Activated CD4-positive, alpha-beta T cell treated with anti-CD3 and anti-CD28 coated beads, Interleukin-2, amount 50 U/mL, for 4 hours (primary cell): ENCODE data around the gene SLCO4A1.
"Not testable (repeated sequence)": the region's sequence is repeated elsewhere in the genome, so short reads cannot be mapped to it uniquely, and the experiment has no call there.

Experiments
- DNase-seq, 2 experiments: peaks; one replicate each; pipeline ENCODE4 v3.0.0-alpha.2; 2020

Gene SLCO4A1

GRCh38 chr20:62666736-62667529, 24.6 kb downstream of the SLCO4A1 start:
- no peak for DNase-seq

GRCh38 chr20:62667530-62668440, 25.5 kb downstream of the SLCO4A1 start:
- no peak for DNase-seq

DNA sequence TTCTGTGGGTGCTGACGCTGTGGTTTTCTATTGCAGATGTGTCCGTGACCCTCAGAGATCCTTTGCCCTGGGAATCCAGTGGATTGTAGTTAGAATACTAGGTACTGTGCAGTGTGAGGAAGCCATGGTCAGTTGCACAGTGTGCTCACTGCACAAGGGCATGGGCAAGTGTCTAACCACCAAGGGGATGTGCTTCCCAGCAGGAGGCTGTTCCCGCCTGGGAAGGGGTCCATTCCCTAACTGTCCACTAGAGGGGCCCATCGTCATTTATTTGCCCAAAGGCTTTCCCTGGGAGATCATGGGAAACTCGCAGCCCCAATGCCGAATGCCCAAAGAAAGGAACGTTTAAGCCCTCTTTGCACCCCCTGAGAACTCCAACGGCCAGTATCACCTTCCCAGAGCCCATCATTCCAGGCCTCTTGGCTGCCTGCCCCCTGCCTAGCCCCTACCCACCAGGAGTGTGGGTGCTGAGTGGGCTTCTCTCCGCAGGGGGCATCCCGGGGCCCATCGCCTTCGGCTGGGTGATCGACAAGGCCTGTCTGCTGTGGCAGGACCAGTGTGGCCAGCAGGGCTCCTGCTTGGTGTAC, 26.2 kb downstream of the SLCO4A1 start:
- peak; percentile 29 to 43 for DNase-seq

DNA sequence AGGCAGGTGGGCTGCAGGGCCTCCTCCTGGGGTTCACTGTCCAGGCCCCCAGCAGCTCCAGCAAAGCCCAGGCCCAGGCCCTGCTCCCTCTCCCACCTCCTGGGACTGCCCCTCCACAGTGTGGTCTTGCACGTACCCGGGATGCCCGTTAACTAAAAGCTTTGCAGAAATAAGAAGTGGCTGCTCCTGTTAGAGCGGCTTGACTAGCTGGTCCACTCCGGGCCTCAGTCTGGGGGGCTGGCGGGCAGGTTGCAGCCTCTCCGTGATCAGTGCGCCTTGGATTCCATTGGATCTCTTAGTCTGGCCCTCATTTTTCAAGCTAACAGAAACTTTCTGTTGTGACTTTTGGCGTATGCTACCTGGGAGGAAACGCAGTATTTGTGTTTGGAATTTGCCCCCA, 26.9 kb downstream of the SLCO4A1 start:
- no peak for DNase-seq

- DNase-seq, result no peak
Observed at GRCh38 chr20:62670156-62670555, 27.9 kb downstream of the SLCO4A1 start.

DNA sequence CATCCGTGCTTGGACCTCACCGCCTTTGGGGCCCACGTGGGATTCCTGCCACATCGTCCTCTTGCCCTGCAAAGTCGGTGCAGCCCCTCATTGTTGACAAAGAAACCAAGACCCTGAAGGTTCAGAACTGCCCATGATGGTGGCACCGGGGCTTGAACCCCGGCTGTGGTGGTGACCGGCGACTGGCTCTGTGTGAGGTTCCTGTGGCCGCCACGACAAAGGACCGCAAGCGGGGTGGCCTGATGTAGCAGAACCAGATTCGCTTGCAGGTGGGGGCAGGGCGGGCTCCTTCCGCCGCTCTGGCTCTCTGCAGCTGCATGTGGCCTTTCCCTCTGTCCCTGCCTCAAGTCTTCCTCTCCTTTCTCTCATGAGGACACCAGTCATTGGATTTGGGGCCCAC, 28.7 kb downstream of the SLCO4A1 start:
- DNase-seq, result no peak

DNA sequence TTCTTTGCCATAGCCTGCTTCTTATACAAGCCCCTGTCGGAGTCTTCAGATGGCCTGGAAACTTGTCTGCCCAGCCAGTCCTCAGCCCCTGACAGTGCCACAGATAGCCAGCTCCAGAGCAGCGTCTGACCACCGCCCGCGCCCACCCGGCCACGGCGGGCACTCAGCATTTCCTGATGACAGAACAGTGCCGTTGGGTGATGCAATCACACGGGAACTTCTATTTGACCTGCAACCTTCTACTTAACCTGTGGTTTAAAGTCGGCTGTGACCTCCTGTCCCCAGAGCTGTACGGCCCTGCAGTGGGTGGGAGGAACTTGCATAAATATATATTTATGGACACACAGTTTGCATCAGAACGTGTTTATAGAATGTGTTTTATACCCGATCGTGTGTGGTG, 29.5 kb downstream of the SLCO4A1 start:
- no peak for DNase-seq

DNA sequence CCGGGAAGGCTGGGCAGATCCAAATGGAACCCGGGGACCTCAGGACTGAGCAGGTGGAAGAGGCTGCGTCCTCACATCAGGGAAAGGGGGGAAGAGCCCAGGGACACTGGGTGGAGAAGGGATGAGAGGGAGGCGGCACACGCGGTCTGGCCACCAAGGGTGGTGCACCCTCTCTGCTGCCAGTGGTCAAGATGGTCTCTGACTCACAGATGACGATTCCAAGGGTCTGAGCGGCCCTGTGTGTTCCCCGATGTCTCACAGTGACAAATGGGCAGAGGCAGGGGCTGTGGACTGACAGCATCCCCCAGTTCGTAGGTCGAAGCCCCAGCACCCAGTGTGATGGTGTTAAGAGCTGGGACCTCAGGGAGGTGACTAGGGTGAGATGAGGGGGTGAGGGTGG, 32.1 kb downstream of the SLCO4A1 start:
- no peak for DNase-seq

GRCh38 chr20:62675156-62675876, 33.0 kb downstream of the SLCO4A1 start:
- no peak for DNase-seq

DNA sequence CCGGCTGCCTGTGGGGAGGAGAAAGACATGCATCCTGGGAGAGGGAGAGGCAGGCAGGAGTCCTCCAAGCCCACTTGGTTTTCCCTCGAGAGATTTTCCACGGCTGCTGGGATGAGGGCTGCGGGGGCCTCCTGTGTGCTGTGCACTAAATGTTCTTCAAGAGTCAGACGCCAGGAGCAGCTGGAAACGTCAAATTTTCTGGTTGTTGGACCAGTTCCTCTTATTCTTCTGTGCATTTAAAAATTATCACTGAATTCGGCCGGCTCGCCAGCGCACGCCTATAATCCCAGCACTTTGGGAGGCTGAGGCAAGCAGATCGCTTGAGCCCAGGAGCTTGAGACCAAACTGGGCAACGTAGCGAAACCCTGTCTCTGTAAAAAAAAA, 33.6 kb downstream of the SLCO4A1 start:
- no peak for DNase-seq

DNA sequence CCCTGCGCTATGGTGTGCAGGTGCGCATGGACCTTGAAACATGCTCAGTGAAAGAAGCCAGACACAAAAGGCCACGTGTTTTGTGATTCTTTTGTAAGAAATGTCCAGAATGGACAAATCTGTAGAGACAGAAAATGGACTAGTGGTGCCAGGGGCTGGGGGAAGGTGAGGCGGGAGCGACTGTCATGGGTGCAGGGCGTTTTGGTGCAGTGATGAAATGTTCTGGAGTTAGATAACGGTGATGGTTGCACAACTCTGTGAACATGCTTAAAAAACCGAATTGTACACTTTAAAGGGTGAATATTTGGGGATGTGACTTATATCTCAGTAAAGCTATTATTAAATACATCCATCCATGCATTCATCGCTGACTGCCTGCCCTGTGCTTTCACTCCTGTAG, 34.7 kb downstream of the SLCO4A1 start:
- DNase-seq, result no peak

DNA sequence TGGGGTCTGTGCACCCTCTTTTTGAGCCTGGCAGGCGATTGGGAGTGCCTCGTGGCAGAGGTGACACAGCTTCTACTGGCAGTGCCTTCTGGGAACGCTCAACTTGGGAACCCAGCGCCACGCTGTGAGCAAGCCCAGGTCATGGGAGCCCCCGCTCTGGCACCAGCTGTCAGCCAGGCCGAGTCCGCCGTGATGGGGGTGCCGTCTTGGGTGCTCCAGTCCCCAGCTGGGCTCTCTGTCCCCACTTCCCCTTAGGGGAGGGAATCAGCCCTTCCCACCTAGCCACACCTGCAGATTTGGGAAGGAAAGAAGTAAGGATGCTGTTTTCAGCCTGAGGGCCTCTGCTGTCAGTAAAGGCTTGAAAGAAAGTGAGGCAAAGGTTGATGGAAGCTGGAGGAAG, 35.4 kb downstream of the SLCO4A1 start:
- no peak for DNase-seq

DNA sequence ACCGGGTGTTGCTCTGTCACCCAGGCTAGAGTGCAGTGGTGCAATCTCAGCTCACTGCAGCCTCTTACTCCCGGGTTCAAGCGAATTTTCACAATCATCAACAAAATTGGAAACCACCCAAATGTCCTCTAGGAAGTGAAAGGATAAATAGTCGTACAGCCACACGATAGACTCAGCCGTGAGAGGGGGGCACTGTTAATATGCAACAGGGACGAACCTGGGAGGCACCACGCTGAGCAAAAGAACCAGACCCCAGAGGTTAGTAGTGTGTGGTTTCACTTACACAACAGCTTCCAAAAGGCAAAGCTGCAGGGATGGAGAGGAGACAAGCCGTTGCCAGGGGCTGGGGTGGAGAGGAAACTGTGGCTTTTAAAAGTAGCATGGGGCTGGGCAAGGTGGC, 36.2 kb downstream of the SLCO4A1 start:
- no peak for DNase-seq

DNA sequence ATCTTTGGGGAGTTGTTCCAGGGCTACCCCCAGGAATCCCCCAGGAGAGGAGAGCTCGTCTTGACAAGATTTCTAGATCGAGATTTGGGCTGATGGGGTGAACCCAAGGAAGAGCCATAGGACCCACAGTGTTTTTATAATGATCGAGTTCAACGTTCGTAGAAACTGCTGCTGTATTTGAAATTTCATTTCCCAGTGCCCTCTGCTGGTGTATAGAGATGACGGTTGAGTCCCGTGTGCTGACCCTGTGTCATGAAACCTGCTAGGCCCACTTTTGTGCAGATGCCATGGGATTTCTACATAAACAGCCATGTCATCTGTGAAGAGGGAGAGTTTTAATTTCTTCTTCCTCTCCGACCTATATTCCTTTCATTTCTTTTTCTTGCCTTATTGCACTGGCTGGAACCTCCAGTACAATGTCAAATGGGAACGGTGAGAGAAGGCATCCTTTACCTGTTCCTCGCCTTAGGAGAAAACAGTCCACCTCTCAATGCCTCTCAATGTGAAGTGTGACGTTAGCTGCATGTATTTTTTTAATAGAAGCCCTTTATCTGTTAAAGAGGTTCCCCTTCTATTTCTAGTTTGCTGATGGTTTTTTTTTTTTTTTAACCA, 37.8 kb downstream of the SLCO4A1 start:
- no peak for DNase-seq

DNA sequence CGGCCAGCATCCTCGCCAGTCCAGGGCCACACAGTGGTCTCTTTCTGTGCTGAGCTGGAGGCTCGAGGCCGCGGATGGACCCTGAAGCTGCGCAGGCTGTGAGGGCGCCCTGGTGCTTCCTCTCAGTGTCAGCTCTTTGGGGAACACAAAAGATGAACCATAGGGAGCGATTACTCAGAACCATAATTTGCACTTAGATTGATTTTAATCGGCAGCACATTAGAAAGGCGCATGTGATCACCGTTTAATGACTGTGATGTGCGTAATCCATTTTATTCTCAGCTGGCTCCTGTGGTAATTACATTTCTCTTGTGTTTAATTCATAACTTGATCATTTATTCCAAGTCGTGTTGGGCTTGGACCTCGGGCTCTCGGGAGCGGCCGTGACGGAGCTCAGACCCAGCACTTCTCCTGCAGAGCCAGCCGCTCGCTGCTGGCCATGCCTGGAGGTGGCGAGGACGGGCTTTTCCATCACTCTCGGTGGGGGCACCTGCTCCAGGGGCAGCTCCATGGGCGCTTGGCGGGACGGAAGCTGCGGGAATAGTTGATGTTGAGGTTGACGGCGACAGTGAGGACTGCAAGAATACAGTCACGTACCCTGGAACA, 40.7 kb downstream of the SLCO4A1 start:
- DNase-seq, result no peak

GRCh38 chr20:62683660-62684322, 41.5 kb downstream of the SLCO4A1 start:
- DNase-seq, result not testable (repeated sequence)

- no peak for DNase-seq
Observed at GRCh38 chr20:62684981-62685380, 42.7 kb downstream of the SLCO4A1 start.

DNA sequence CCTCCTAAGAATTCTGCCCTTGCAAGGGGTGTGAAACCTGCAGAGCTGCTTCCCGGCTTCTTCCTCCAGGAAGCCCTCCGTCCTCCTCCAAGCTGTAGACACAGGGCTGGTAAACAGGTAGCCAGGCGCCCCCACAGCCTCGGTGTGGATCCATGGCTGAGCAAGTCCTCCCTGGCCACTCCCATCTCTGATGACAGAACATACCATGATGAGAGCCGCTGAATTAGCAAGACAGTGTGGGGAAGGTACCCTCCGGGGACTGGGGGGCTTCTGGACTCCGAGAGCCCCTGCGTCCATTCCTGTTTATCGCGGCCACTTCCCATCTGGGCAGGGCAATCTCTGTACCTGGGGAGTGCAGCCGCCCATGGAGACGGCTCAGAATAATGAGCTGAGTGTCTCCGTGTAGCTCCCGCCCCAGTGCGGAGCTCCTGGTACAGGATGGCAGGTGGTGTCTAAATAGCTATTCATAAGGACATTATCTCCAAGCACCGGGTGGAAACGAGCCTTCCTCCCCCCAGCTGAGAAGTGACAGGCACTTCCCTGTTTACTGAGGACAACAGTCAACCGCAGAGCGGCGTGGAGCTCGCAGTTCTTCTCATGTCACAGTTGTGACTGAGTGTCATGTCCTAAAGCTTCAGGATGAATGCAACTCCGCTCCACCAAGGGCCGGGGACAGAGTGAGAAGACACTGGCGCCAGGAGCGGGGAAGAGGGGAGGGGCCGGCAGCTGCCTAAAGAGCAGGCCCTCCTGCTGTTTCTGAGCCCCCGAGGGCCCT, 43.7 kb downstream of the SLCO4A1 start:
- DNase-seq, result no peak

DNA sequence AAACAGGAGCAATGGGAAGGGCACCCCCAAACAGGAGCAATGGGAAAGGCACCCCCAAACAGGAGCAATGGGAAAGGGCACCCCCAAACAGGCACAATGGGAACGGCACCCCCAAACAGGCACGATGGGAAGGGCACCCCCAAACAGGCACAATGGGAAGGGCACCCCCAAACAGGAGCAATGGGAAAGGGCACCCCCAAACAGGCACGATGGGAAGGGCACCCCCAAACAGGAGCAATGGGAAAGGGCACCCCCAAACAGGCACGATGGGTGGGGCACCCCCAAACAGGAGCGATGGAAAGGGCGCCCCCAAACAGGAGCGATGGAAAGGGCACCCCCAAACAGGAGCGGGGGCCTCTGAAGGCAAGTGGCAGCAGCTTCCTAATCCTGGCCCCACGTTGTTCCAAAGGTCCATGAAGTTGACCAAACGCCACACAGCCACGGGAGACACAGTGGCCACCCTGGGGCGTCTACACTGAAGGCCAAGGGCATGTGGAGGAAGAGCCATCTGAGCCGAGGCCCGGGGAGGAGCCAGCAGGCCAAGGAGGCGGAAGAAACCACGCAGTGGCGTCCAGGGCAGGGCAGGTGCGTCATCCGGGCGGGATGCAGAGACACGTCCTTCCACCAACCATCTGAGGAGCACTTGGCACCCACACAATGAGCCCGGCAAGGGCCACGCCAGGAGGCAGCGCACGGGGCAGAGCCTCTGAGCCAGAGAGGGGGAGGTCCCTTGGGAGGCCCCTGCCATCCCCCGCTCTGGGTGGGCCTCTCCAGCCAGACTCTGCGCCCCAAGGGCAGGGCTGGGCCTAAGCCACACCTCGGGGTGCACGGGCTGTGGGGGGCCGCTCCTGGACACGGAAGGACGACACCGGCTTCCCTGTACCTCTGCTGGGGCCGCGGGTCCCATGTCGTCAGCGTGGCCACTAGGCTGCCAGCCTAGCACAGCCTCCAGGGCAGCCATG, 44.8 kb downstream of the SLCO4A1 start:
- DNase-seq, result no peak

- no peak for DNase-seq
Observed at GRCh38 chr20:62688083-62688482, 45.8 kb downstream of the SLCO4A1 start.
